ENCODE measurements around the gene TBX1.

- TF ChIP-seq CTCF (IDR thresholded peaks at IDR 0.05) (no peak), POLR2AphosphoS5 (IDR thresholded peaks at IDR 0.05) (no peak)
These were observed 33.2 kb downstream of the TBX1 start for GRCh38 chr22:19793661-19794310.

All from prostate gland (tissue), 2 donors.